ENCODE data around the gene USB1.

The USB1 gene

GRCh38 chr16:58056580-58056979, 55.4 kb downstream of the USB1 start:
- Mint-ChIP-seq H3K27ac (no peak overlapping the region), H3K27me3 (no peaks in the 10 kb centered on the region), H3K4me3 (no peak overlapping the region), H3K4me1 (ENCODE audit: low read depth) (no peaks in the 10 kb centered on the region), H3K9me3 (no peaks in the 10 kb centered on the region), H3K36me3 (ENCODE audit: low read depth) (no peaks in the 10 kb centered on the region)
- intact Hi-C loops (cut with micrococcal nuclease): no loop called here

- Mint-ChIP-seq H3K4me3 (no peak overlapping the region), H3K27ac (no peak overlapping the region), H3K36me3 (ENCODE audit: low read depth) (no peaks in the 10 kb centered on the region), H3K27me3 (no peaks in the 10 kb centered on the region), H3K9me3 (no peaks in the 10 kb centered on the region), H3K4me1 (ENCODE audit: low read depth) (no peaks in the 10 kb centered on the region)
- intact Hi-C loops (cut with micrococcal nuclease): no loop called here
Observed at GRCh38 chr16:58057121-58057520, 55.9 kb downstream of the USB1 start.

GRCh38 chr16:58057784-58058183, 56.6 kb downstream of the USB1 start:
- Mint-ChIP-seq H3K4me3 (no peak overlapping the region), H3K27me3 (no peaks in the 10 kb centered on the region), H3K27ac (no peak overlapping the region), H3K36me3 (ENCODE audit: low read depth) (no peaks in the 10 kb centered on the region), H3K4me1 (ENCODE audit: low read depth) (no peaks in the 10 kb centered on the region), H3K9me3 (no peaks in the 10 kb centered on the region)
- intact Hi-C loops (cut with micrococcal nuclease): no loop called here

GRCh38 chr16:58062821-58063220, 61.6 kb downstream of the USB1 start:
- Mint-ChIP-seq H3K9me3 (no peaks in the 10 kb centered on the region), H3K27me3 (no peaks in the 10 kb centered on the region), H3K27ac (no peak overlapping the region), H3K4me1 (ENCODE audit: low read depth) (no peaks in the 10 kb centered on the region), H3K4me3 (no peak overlapping the region), H3K36me3 (ENCODE audit: low read depth) (no peaks in the 10 kb centered on the region)
- intact Hi-C loops (cut with micrococcal nuclease): no loop called here

GRCh38 chr16:58063377-58064076, 62.3 kb downstream of the USB1 start:
- Mint-ChIP-seq H3K36me3 (ENCODE audit: low read depth) (no peaks in the 10 kb centered on the region), H3K4me1 (ENCODE audit: low read depth) (no peaks in the 10 kb centered on the region), H3K27ac (no peak overlapping the region), H3K9me3 (no peaks in the 10 kb centered on the region), H3K27me3 (no peaks in the 10 kb centered on the region), H3K4me3 (no peak overlapping the region)
- intact Hi-C loops (cut with micrococcal nuclease): no loop called here

- intact Hi-C loops (cut with micrococcal nuclease): no loop called here
- no peaks in the 10 kb centered on the region for H3K9me3 Mint-ChIP-seq
- no peaks in the 10 kb centered on the region for H3K4me1 Mint-ChIP-seq (ENCODE audit: low read depth)
- H3K36me3 Mint-ChIP-seq (ENCODE audit: low read depth): no peaks in the 10 kb centered on the region
- no peaks in the 10 kb centered on the region for H3K27me3 Mint-ChIP-seq
- no peak overlapping the region for H3K27ac Mint-ChIP-seq
- H3K4me3 Mint-ChIP-seq: no peak overlapping the region
Observed at GRCh38 chr16:58070585-58070984, 69.4 kb downstream of the USB1 start.

All from dendritic cell treated with granulocyte-macrophage colony-stimulating factor and Interleukin-4, amounts not matched to agents 40 ng/mL and 50 ng/mL, for 4 days (primary cell).